HepG2 (cell line): ENCODE data around the gene PRR35. TPM values are rescaled to one million over a fixed set of nuclear protein-coding genes. Genes with fewer than 3 reads are reported as not detected.
A peak's percentile ranks its signal among the peaks of the same experiment; 100 is the strongest.

Experiments used
- ATF7-NPFF ChIP-seq: sonication (generic); formaldehyde crosslinking; IDR thresholded peaks from 2 replicates; pipeline ENCODE4 v1.8.1; 2023; ENCODE audit warnings: mild to moderate bottlenecking, low read depth, missing genetic modification reagents, moderate library complexity
- CEBPG ChIP-seq: IDR thresholded peaks from 2 replicates; pipeline ENCODE4 v1.6.1; 2016
- DR1 ChIP-seq: sonication (generic); formaldehyde crosslinking; IDR thresholded peaks from 2 replicates; pipeline ENCODE4 v1.8.0; 2021; ENCODE audit warnings: mild to moderate bottlenecking, missing genetic modification reagents, inconsistent platforms
- ETV6 ChIP-seq: sonication (generic); formaldehyde crosslinking; conservative IDR thresholded peaks from 2 replicates; pipeline ENCODE4 v1.4.0; 2020; ENCODE audit warnings: missing genetic modification reagents
- FOSL2 ChIP-seq: sonication (generic); formaldehyde crosslinking; IDR thresholded peaks from 2 replicates; pipeline ENCODE4 v1.4.0; 2020; ENCODE audit warnings: missing genetic modification reagents
- GABPB1 ChIP-seq: IDR thresholded peaks from 2 replicates; pipeline ENCODE4 v1.6.1; 2016; ENCODE audit warnings: mild to moderate bottlenecking, missing genetic modification reagents, moderate library complexity, missing compliant biosample characterization
- HNRNPL ChIP-seq: fragments of 200-400 bp; formaldehyde crosslinking; IDR thresholded peaks from 2 replicates; pipeline ENCODE4 v1.6.1; 2017; ENCODE audit warnings: mild to moderate bottlenecking, low read depth, low read length
- JUND ChIP-seq: sonication (generic); formaldehyde crosslinking; IDR thresholded peaks from 2 replicates; pipeline ENCODE4 v1.8.0; 2022; ENCODE audit warnings: mild to moderate bottlenecking, missing genetic modification reagents
- KMT2A ChIP-seq: sonication (generic); formaldehyde crosslinking; IDR thresholded peaks from 2 replicates; pipeline ENCODE4 v1.4.0; 2020; ENCODE audit warnings: missing genetic modification reagents
- LBX2 ChIP-seq: sonication (generic); formaldehyde crosslinking; IDR thresholded peaks from 2 replicates; pipeline ENCODE4 v1.5.0; 2020; ENCODE audit warnings: missing genetic modification reagents, mild to moderate bottlenecking, borderline replicate concordance
- MTA1 ChIP-seq: sonication (generic); formaldehyde crosslinking; IDR thresholded peaks from 2 replicates; pipeline ENCODE4 v1.4.0; 2020; ENCODE audit warnings: missing genetic modification reagents, mild to moderate bottlenecking, borderline replicate concordance
- MTF1 ChIP-seq: sonication (generic); formaldehyde crosslinking; IDR thresholded peaks from 2 replicates; pipeline ENCODE4 v1.5.0; 2020; ENCODE audit warnings: missing genetic modification reagents
- NRL ChIP-seq: sonication (generic); formaldehyde crosslinking; IDR thresholded peaks from 2 replicates; pipeline ENCODE4 v1.5.0; 2020; ENCODE audit warnings: missing genetic modification reagents, mild to moderate bottlenecking, moderate library complexity, borderline replicate concordance
- PAF1 ChIP-seq: IDR thresholded peaks from 2 replicates; pipeline ENCODE4 v1.6.1; 2016; ENCODE audit warnings: missing genetic modification reagents, missing compliant biosample characterization
- PITX1 ChIP-seq: sonication (generic); formaldehyde crosslinking; IDR thresholded peaks from 2 replicates; pipeline ENCODE4 v1.5.1; 2020; ENCODE audit warnings: mild to moderate bottlenecking, missing genetic modification reagents
- RNF2 ChIP-seq: fragments of 450-650 bp; conservative IDR thresholded peaks from 2 replicates; pipeline ENCODE4 v1.6.1; 2016; ENCODE audit warnings: low read depth
- RXRA ChIP-seq: sonication (generic); formaldehyde crosslinking; IDR thresholded peaks from 2 replicates; pipeline ENCODE4 v1.5.1; 2020; ENCODE audit warnings: missing genetic modification reagents
- TARDBP ChIP-seq: sonication (generic); formaldehyde crosslinking; IDR thresholded peaks from 2 replicates; pipeline ENCODE4 v1.8.0; 2022; ENCODE audit warnings: mild to moderate bottlenecking, missing genetic modification reagents
- TRIM22 ChIP-seq: fragments of 450-650 bp; IDR thresholded peaks from 2 replicates; pipeline ENCODE4 v1.6.1; 2017
- ZNF230 ChIP-seq: sonication (generic); formaldehyde crosslinking; IDR thresholded peaks from 2 replicates; pipeline ENCODE4 v1.4.0; 2020; ENCODE audit warnings: mild to moderate bottlenecking, missing genetic modification reagents
- ZNF24 ChIP-seq: fragments of 450-650 bp; IDR thresholded peaks from 2 replicates; pipeline ENCODE4 v1.6.1; 2017; ENCODE audit warnings: antibody characterized with exemption, mild to moderate bottlenecking
- ZNF280B ChIP-seq: sonication (generic); formaldehyde crosslinking; IDR thresholded peaks from 2 replicates; pipeline ENCODE4 v1.5.0; 2020; ENCODE audit warnings: missing genetic modification reagents, mild to moderate bottlenecking, borderline replicate concordance
- ZNF430 ChIP-seq: sonication (generic); formaldehyde crosslinking; IDR thresholded peaks from 2 replicates; pipeline ENCODE4 v1.9.0; 2021; ENCODE audit warnings: mild to moderate bottlenecking, missing genetic modification reagents
- ZNF431 ChIP-seq: sonication (generic); formaldehyde crosslinking; IDR thresholded peaks from 2 replicates; pipeline ENCODE4 v1.9.0; 2022; ENCODE audit warnings: missing genetic modification reagents, low read depth, mild to moderate bottlenecking, borderline replicate concordance
- ZNF563 ChIP-seq: sonication (generic); formaldehyde crosslinking; IDR thresholded peaks from 2 replicates; pipeline ENCODE4 v1.8.0; 2022; ENCODE audit warnings: mild to moderate bottlenecking, moderate library complexity, missing genetic modification reagents
- ZNF580 ChIP-seq: IDR thresholded peaks from 2 replicates; pipeline ENCODE4 v1.6.1; 2016; ENCODE audit warnings: low read depth, borderline replicate concordance
- ZNF678 ChIP-seq: sonication (generic); formaldehyde crosslinking; IDR thresholded peaks from 2 replicates; pipeline ENCODE4 v1.4.0; 2020; ENCODE audit warnings: mild to moderate bottlenecking, missing genetic modification reagents
- ZNF883 ChIP-seq: sonication (generic); formaldehyde crosslinking; IDR thresholded peaks from 2 replicates; pipeline ENCODE4 v1.5.1; 2020; ENCODE audit warnings: mild to moderate bottlenecking, missing genetic modification reagents; ENCODE audit errors: not compliant biosample characterization
- polyA plus RNA-seq, 8 experiments: library from polyadenylated mRNA; depleted of rRNA in 3 of 8; stranded (reverse) in 7 of 8; unstranded in 1 of 8; fragments of >200 nt; fragmentation: Illumina TruSeq in 4 of 8; extraction: Trizol in 4 of 8; gene quantifications; 2 replicates each; pipeline versions ENCODE4 v1.2.1 to v1.2.3, GENCODE V29; 2011 to 2016; ENCODE audit warnings: low read depth in 4 of 8, missing spikeins in 1 of 8, mixed read lengths in 1 of 8; ENCODE audit not compliant: insufficient read depth in 1 of 8
- total RNA-seq, 5 experiments: library from RNA; depleted of rRNA; stranded (reverse); fragments of >200 nt; fragmentation: Illumina TruSeq; extraction: Trizol; gene quantifications; 2 replicates each; pipeline ENCODE4 v1.2.3, GENCODE V29; 2016; ENCODE audit warnings: low read depth in 1 of 5

The PRR35 gene
- total and polyA plus RNA-seq, 2 of the 13 experiments (the other 11 are each of a cell fraction or from before 2014, with no cell fraction given): 0.07 to 0.16 TPM

- no peak for TF ChIP-seq TRIM22
- TF ChIP-seq PITX1 (CRISPR knock-in tag): no peak
- peak; percentile 65; the same call in 1 of the 2 replicates for TF ChIP-seq KMT2A (CRISPR knock-in tag)
- peak; percentile 58; the same call in 1 of the 2 replicates for TF ChIP-seq GABPB1 (CRISPR knock-in tag)
- no peak for TF ChIP-seq ZNF580 (CRISPR knock-in tag)
- TF ChIP-seq NRL: 0 out of 2 replicates have a peak, but pooled peaks have one; percentile 21
- no peak for TF ChIP-seq MTA1
- no peak for TF ChIP-seq DR1
- TF ChIP-seq ETV6 (CRISPR knock-in tag): peak; percentile 34; the same call in 1 of the 2 replicates
- no peak for TF ChIP-seq ATF7-NPFF (CRISPR knock-in tag)
- TF ChIP-seq JUND (CRISPR knock-in tag): no peak
- no peak for TF ChIP-seq TARDBP (CRISPR knock-in tag)
- TF ChIP-seq ZNF280B (CRISPR knock-in tag): no peak
- no peak for TF ChIP-seq CEBPG (CRISPR knock-in tag)
- TF ChIP-seq ZNF563 (CRISPR knock-in tag): 0 out of 2 replicates have a peak, but pooled peaks have one; percentile 51
- TF ChIP-seq ZNF24: no peak
- TF ChIP-seq HNRNPL: peak; percentile 78
- no peak for TF ChIP-seq MTF1
- TF ChIP-seq RXRA (CRISPR knock-in tag): peak; percentile 56; the same call in 1 of the 2 replicates
- no peak for TF ChIP-seq PAF1 (CRISPR knock-in tag)
- 0 out of 2 replicates have a peak, but pooled peaks have one; percentile 57 for TF ChIP-seq LBX2 (CRISPR knock-in tag)
- TF ChIP-seq ZNF230 (CRISPR knock-in tag): no peak
- TF ChIP-seq ZNF431 (CRISPR knock-in tag): 0 out of 2 replicates have a peak, but pooled peaks have one; percentile 36
- TF ChIP-seq FOSL2: peak; percentile 47
- peak; percentile 16 for TF ChIP-seq ZNF883 (CRISPR knock-in tag)
- TF ChIP-seq ZNF678: no peak
- no peak for TF ChIP-seq RNF2
- peak; percentile 50; the same call in 1 of the 2 replicates for TF ChIP-seq ZNF430
Observed at GRCh38 chr16:528111-529011, 31.8 kb upstream of the PRR35 start (continued).
